Measurements from ENCODE around the gene SQSTM1.

- TF ChIP-seq CTCF (IDR thresholded peaks at IDR 0.05) = no peak
- TF ChIP-seq EP300 (IDR thresholded peaks at IDR 0.05) = no peak
- TF ChIP-seq POLR2A (IDR thresholded peaks at IDR 0.05) = no peak
Measured at GRCh38 chr5:179802207-179802883, 18.4 kb upstream of the SQSTM1 start.

Measured in tibial nerve (tissue), 4 donors.